GM12864 (cell line): ENCODE measurements around the gene ACER3.

Experiments used
- DNase-seq: peaks from one replicate; pipeline ENCODE4 v3.0.0-alpha.2; 2011; ENCODE audit warnings: low read depth
- H3K4me3 ChIP-seq: 2 replicates; pipeline ENCODE4 v1.5.1; 2011; ENCODE audit warnings: mild to moderate bottlenecking, low read depth, low read length, control low read depth
- TF ChIP-seq, protein P1 (sequence below): IDR thresholded peaks from 2 replicates; pipeline ENCODE4 v1.5.1; 2011; ENCODE audit warnings: low read depth, mild to moderate bottlenecking, moderate library complexity, low read length, control low read depth, inconsistent platforms; ENCODE audit errors: missing control alignments

ACER3 gene

DNA sequence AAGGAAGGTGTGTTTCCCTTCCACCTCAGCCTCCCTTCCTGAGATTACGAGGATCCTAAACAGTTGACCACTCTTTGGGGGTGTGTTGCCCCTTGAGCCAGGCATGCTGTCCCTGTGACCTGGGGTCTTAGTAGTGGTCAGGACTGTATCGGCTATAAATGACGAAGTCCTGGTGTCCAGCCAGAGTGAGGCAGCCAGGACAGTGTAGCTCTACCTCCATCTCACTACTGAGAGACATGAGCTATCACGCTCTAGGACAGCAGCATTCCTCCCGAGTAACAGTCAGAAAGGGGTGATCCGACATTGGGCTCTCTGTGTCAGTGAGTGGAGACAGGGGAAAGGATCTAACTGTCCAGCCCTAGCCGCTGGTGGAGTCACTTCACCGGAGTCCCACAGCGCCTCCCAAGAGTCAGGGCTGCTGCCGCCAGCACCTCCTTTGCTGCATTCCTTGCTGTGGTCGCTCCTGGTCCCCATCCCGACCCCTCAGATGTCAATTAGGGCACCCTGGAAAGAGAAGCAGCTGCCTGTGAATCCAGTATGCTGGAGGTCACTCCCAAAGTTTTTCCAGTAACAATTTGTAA lies 170.2 kb downstream of the ACER3 start:
- no peak for DNase-seq
- H3K4me3 ChIP-seq, result no peak overlapping the region
- TF ChIP-seq, protein P1, sequence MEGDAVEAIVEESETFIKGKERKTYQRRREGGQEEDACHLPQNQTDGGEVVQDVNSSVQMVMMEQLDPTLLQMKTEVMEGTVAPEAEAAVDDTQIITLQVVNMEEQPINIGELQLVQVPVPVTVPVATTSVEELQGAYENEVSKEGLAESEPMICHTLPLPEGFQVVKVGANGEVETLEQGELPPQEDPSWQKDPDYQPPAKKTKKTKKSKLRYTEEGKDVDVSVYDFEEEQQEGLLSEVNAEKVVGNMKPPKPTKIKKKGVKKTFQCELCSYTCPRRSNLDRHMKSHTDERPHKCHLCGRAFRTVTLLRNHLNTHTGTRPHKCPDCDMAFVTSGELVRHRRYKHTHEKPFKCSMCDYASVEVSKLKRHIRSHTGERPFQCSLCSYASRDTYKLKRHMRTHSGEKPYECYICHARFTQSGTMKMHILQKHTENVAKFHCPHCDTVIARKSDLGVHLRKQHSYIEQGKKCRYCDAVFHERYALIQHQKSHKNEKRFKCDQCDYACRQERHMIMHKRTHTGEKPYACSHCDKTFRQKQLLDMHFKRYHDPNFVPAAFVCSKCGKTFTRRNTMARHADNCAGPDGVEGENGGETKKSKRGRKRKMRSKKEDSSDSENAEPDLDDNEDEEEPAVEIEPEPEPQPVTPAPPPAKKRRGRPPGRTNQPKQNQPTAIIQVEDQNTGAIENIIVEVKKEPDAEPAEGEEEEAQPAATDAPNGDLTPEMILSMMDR, result no peak

DNA sequence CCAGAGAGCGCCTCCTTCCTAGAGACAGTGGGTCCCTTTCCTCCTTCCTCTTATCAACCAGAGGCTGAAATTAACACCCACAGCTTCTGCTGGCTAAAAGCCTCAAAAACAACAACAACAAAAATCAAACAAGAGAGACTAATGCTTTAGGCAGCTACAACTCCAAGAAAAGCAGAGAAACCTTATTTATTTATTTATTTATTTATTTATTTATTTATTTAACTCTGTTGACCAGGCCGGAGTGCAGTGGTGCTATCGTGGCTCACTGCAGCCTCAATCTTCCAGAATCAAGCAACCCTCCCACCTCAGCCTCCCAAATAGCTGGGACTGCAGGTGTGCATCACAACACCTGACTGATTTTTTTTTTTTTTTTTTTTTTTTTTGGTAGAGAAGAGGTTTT lies 170.9 kb downstream of the ACER3 start:
- TF ChIP-seq, protein P1, result no peak
- no peak overlapping the region for H3K4me3 ChIP-seq
- no peak for DNase-seq

DNA sequence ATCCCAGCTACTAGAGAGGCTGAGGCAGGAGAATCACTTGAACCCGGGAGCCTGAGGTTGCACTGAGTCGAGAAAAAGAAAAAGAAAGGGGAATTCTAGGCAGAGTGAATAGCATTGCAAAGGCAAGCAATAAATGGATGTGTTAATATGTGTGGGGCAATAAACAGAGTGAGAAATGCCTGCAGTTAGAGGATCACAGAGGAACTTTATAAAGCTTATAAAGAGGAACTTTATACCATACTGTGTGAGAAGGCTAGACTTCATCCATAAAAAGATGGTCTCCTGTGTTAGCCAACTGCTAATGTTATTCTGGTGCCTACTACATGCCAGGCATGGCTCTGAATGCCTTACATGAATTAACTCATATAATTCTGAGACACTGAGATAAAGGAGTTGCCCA lies 174.3 kb downstream of the ACER3 start:
- TF ChIP-seq, protein P1, result no peak
- no peak overlapping the region for H3K4me3 ChIP-seq
- DNase-seq, result no peak

DNA sequence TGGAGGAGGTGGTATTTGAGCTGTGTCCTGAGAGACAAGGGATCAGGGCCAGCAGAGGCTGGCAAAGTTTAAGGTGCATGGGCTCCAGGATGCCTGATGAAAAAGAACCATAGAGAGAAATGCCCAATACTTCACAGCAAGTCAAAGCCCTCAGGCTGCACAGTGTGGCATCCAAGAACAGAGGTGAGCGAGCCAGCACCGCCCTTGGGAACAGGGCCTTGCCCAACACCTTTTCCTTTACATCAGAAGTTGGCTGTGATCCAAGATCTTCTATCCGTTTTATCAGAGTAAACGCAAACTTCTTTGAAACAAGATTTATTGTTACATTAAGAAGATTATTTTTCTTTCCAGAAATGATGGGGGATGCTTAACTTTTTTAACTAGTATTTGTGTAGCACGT lies 174.9 kb downstream of the ACER3 start:
- TF ChIP-seq, protein P1, result no peak
- no peak overlapping the region for H3K4me3 ChIP-seq
- no peak for DNase-seq

DNA sequence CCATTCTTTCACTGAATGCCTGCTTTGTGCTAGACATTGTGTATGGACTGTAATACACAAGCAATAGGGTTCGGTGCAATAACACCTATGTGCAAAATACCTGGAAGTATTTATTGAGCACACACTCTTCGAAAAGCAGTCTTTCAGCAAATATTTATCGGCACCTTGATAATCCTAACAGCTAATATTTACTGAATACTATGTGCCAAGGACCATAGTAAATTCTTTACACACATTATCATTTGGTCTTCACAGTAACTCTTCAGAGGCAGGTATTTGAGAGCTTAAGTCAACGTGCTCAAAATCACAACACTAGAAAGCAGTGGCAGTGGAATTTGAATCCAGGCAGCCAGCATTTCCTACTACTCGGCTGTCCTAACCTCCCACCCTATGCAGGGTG lies 175.7 kb downstream of the ACER3 start:
- no peak overlapping the region for H3K4me3 ChIP-seq
- no peak for DNase-seq
- TF ChIP-seq, protein P1, result no peak

DNA sequence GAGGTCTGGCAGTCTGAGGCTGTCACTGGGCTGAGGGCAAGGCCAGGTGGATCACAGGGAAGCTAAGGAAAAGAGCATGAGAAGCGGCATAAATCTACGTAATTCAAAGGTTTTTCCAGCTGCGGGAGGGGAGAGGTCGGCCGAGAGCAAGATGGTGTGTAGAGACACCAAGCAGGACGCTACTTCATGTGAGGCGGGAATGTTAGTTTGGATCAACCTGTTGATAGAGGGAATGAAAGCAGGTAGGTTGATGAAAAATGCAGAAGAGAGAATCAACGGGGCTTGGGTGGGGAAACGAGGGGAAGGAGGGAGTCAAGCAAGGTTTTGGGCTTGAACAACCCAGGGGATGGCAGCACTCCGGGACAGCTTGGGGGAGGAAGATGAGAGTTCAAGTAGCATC lies 176.3 kb downstream of the ACER3 start:
- TF ChIP-seq, protein P1, result no peak
- no peak overlapping the region for H3K4me3 ChIP-seq
- no peak for DNase-seq

DNA sequence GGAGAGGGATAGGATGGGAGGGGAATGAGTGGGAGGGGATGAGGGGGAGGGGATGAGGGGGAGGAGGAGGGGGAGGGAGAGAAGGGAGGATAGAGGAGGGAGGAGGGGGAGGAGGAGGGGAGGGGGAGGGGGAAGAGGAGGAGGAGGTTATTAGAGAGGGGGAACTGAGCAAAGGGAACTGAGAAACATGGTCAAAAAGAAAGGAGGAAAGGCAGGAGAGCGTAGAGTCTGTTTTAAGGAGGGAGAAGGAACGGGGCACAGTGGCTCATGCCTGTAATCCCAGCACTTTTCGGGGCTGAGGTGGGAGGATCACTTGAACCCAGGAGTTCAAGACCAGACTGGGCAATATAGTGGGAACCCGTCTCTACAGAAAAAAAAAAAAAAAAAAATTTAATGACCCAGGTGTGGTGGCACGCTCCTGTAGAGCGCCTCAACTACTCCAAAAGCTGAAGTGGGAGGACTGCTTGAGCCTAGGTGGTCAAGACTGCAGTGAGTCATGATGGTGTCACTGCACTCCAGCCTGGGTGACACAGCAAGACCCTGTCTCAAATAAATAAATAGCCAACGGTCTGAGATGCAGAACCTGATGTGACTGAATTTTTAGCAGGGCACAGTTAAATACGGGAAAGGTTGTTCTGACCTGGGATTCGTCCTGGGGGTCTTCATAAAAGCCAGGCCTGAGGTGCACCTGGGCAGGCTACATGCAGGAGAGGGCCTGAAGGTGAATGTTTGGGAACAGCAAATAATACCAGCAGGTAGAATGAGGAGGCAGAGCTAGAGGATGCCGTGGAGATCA lies 177.5 kb downstream of the ACER3 start:
- TF ChIP-seq, protein P1, result no peak
- DNase-seq, result no peak

More for the DNA sequence above, 177.5 kb downstream of the ACER3 start:
- H3K4me3 ChIP-seq, result no peak overlapping the region
